Kasumi-1 (cell line): ENCODE data around the gene FBXL7.
A peak's percentile ranks its signal among the peaks of the same experiment; 100 is the strongest.

Experiments used
- DNase-seq, 2 experiments: peaks; one replicate each; lab custom pipeline; 2025; lab: John Stamatoyannopoulos, UW

FBXL7 gene

GRCh38 chr5:15669826-15670225 lies 169.8 kb downstream of the FBXL7 start:
- no peak for DNase-seq

- no peak for DNase-seq
Observed at GRCh38 chr5:15674716-15675115, 174.7 kb downstream of the FBXL7 start.

- no peak for DNase-seq
Observed at GRCh38 chr5:15676591-15676990, 176.6 kb downstream of the FBXL7 start.

GRCh38 chr5:15679161-15679560 lies 179.2 kb downstream of the FBXL7 start:
- no peak for DNase-seq

- no peak for DNase-seq
Observed at GRCh38 chr5:15680455-15680854, 180.5 kb downstream of the FBXL7 start.

GRCh38 chr5:15682122-15682521 lies 182.1 kb downstream of the FBXL7 start:
- no peak for DNase-seq

GRCh38 chr5:15682566-15682965 lies 182.6 kb downstream of the FBXL7 start:
- no peak for DNase-seq

- peak; percentile 62 to 68 for DNase-seq
Observed at GRCh38 chr5:15683332-15683731, 183.4 kb downstream of the FBXL7 start.

- DNase-seq: no peak
Observed at GRCh38 chr5:15687401-15687800, 187.4 kb downstream of the FBXL7 start.

- DNase-seq: no peak
Observed at GRCh38 chr5:15689836-15690235, 189.9 kb downstream of the FBXL7 start.

GRCh38 chr5:15690611-15691010 lies 190.6 kb downstream of the FBXL7 start:
- DNase-seq: no peak

GRCh38 chr5:15691521-15691920 lies 191.5 kb downstream of the FBXL7 start:
- no peak for DNase-seq

- DNase-seq: no peak
Observed at GRCh38 chr5:15692706-15693381, 192.9 kb downstream of the FBXL7 start.

- DNase-seq: no peak
Observed at GRCh38 chr5:15693382-15693728, 193.4 kb downstream of the FBXL7 start.

GRCh38 chr5:15693933-15694332 lies 194.0 kb downstream of the FBXL7 start:
- DNase-seq: no peak

GRCh38 chr5:15694696-15695214 lies 194.8 kb downstream of the FBXL7 start:
- no peak for DNase-seq

- no peak for DNase-seq
Observed at GRCh38 chr5:15695215-15695731, 195.3 kb downstream of the FBXL7 start.

- DNase-seq: no peak
Observed at GRCh38 chr5:15700373-15700772, 200.4 kb downstream of the FBXL7 start.

- no peak for DNase-seq
Observed at GRCh38 chr5:15702102-15702501, 202.1 kb downstream of the FBXL7 start.

GRCh38 chr5:15703901-15704300 lies 203.9 kb downstream of the FBXL7 start:
- DNase-seq: no peak

GRCh38 chr5:15704397-15704947 lies 204.5 kb downstream of the FBXL7 start:
- no peak for DNase-seq

GRCh38 chr5:15707631-15708030 lies 207.7 kb downstream of the FBXL7 start:
- no peak for DNase-seq

- no peak for DNase-seq
Observed at GRCh38 chr5:15711892-15712291, 211.9 kb downstream of the FBXL7 start.

- DNase-seq: no peak
Observed at GRCh38 chr5:15715535-15715934, 215.6 kb downstream of the FBXL7 start.
